Osteoblast (primary cell): ENCODE results near the gene AGBL4. TPM values are rescaled to one million over a fixed set of nuclear protein-coding genes. Genes with fewer than 3 reads are reported as not detected.

Source experiments
- DNase-seq: peaks from one replicate; pipeline ENCODE4 v3.0.0; 2011; ENCODE audit warnings: low spot score, mixed read lengths; ENCODE audit not compliant: insufficient read length; ENCODE audit errors: missing footprints
- H2AFZ ChIP-seq: 2 replicates; pipeline ENCODE4 v1.6.0; 2011; ENCODE audit warnings: mild to moderate bottlenecking, low read length
- H3K27ac ChIP-seq: 2 replicates; pipeline ENCODE4 v1.5.1; 2011; ENCODE audit warnings: mild to moderate bottlenecking, low read depth, low read length, moderate library complexity
- H3K27me3 ChIP-seq: 2 replicates; pipeline ENCODE4 v1.6.0; 2012; ENCODE audit warnings: mild to moderate bottlenecking, control low read depth, inconsistent platforms, low read length, moderate library complexity; ENCODE audit not compliant: insufficient read depth
- H3K36me3 ChIP-seq: 2 replicates; pipeline ENCODE4 v1.5.1; 2011; ENCODE audit warnings: mild to moderate bottlenecking, low read length, control low read depth, moderate library complexity; ENCODE audit not compliant: insufficient read depth
- H3K4me1 ChIP-seq: 2 replicates; pipeline ENCODE4 v1.5.1; 2011; ENCODE audit warnings: mild to moderate bottlenecking, low read length, control low read depth, moderate library complexity; ENCODE audit not compliant: insufficient read depth
- H3K4me2 ChIP-seq: 2 replicates; pipeline ENCODE4 v1.6.0; 2011; ENCODE audit warnings: mild to moderate bottlenecking, low read length; ENCODE audit not compliant: insufficient read depth
- H3K4me3 ChIP-seq: fragments of 200-600 bp; sonication (generic); 3 replicates; pipeline ENCODE4 v1.5.1; 2012; ENCODE audit warnings: mild to moderate bottlenecking, low read length, inconsistent platforms; ENCODE audit not compliant: insufficient read depth
- H3K79me2 ChIP-seq: 2 replicates; pipeline ENCODE4 v1.6.0; 2012; ENCODE audit warnings: mild to moderate bottlenecking, low read length, control low read depth, inconsistent platforms; ENCODE audit not compliant: insufficient read depth
- H3K9me3 ChIP-seq: 2 replicates; pipeline ENCODE4 v1.5.1; 2011; ENCODE audit warnings: low read depth, low read length, control low read depth
- H4K20me1 ChIP-seq: 2 replicates; pipeline ENCODE4 v1.6.0; 2012; ENCODE audit warnings: mild to moderate bottlenecking, low read length, control low read depth; ENCODE audit not compliant: insufficient read depth
- total RNA-seq: library from RNA; depleted of rRNA; stranded (reverse); fragments of >200 nt; gene quantifications from 2 replicates; pipeline ENCODE4 v1.2.3, GENCODE V29; 2012
- TF ChIP-seq, protein P1 (sequence below): IDR thresholded peaks from 2 replicates; pipeline ENCODE4 v1.5.1; 2011; ENCODE audit warnings: mild to moderate bottlenecking, low read depth, low read length, moderate library complexity; ENCODE audit errors: extremely low read depth

The AGBL4 gene
- total RNA-seq, 1 donor: not detected

DNA sequence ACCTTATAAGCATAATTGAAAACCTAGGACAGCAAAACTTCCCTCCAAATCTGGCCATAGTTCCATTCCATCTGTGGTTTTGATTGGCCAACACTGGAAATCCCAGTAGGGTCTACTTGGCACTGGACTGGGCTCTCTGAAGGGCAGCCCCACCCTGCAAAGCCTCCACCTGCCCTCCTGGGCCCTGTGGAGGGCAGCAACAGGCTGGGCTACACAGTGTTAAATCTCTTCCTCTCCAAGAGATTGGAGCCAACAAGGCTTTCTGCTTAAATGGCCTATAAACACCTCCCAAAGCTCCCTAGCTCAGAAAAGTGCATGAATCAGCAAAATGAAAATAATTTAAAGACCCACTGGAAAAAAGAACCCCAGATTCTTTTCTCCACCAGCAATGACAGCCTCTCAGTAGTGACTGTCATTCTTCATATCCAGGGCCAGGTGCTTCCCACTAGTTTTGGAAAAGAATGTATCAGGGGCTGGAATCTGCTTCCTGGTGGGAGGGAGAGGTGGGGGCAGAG lies 1305.6 kb downstream of the AGBL4 start:
- TF ChIP-seq, protein P1, sequence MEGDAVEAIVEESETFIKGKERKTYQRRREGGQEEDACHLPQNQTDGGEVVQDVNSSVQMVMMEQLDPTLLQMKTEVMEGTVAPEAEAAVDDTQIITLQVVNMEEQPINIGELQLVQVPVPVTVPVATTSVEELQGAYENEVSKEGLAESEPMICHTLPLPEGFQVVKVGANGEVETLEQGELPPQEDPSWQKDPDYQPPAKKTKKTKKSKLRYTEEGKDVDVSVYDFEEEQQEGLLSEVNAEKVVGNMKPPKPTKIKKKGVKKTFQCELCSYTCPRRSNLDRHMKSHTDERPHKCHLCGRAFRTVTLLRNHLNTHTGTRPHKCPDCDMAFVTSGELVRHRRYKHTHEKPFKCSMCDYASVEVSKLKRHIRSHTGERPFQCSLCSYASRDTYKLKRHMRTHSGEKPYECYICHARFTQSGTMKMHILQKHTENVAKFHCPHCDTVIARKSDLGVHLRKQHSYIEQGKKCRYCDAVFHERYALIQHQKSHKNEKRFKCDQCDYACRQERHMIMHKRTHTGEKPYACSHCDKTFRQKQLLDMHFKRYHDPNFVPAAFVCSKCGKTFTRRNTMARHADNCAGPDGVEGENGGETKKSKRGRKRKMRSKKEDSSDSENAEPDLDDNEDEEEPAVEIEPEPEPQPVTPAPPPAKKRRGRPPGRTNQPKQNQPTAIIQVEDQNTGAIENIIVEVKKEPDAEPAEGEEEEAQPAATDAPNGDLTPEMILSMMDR: no peak
- H2AFZ ChIP-seq: no peak overlapping the region
- DNase-seq: no peak

DNA sequence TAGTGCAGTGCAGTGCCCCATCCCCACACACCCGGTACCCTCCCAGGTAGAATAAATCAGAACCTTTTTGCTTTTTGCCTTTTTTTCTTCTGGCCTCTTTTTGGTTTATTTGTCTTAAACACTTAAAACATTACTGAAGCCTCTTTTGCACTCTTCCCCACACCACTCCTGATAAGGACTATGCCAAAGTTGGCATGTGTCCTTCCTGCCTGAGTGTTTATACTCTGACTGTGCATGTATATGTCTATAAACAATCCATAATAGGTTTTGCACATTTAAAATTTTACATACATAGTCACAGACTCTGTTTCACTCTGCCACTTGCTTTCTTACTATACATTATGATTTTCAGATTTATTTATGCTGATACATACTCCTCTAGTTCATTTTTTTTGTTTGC lies 1306.7 kb downstream of the AGBL4 start:
- no peak overlapping the region for H3K4me2 ChIP-seq
- no peak overlapping the region for H2AFZ ChIP-seq
- no peak for DNase-seq
- no peaks in the 10 kb centered on the region for H3K9me3 ChIP-seq
- H3K36me3 ChIP-seq: no peaks in the 10 kb centered on the region
- no peaks in the 10 kb centered on the region for H3K27me3 ChIP-seq
- H3K79me2 ChIP-seq: no peaks in the 10 kb centered on the region
- no peaks in the 10 kb centered on the region for H3K4me1 ChIP-seq
- no peaks in the 10 kb centered on the region for H4K20me1 ChIP-seq
- no peak overlapping the region for H3K4me3 ChIP-seq
- TF ChIP-seq, protein P1: no peak
- no peak overlapping the region for H3K27ac ChIP-seq

More for the DNA sequence above, 1305.6 kb downstream of the AGBL4 start:
- H3K9me3 ChIP-seq: no peaks in the 10 kb centered on the region
- H3K4me2 ChIP-seq: no peak overlapping the region
- H3K79me2 ChIP-seq: no peaks in the 10 kb centered on the region
- H4K20me1 ChIP-seq: no peaks in the 10 kb centered on the region
- no peak overlapping the region for H3K4me3 ChIP-seq
- H3K4me1 ChIP-seq: no peaks in the 10 kb centered on the region
- no peaks in the 10 kb centered on the region for H3K27me3 ChIP-seq
- no peak overlapping the region for H3K27ac ChIP-seq
- H3K36me3 ChIP-seq: no peaks in the 10 kb centered on the region

DNA sequence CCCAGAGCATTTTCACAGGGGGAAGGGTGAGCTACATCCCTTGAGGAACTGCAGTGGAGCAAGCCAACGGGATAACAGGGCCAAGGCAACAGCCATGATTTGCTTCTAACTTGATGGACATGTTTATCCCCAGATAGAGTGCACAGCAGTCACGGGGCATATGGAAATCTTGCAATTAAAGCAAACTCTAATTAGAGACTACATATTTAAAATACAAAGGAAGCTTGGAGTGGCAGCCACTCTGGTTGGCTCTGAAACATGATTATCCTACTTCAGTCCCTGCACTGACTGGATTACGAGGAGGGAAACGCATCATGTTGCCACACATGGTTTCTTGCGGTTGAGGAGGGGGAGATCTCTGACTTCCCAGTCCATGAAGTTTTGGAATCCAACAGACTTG lies 1307.8 kb downstream of the AGBL4 start:
- Histone ChIP-seq H3K4me2 (no peak overlapping the region), H3K4me1 (no peaks in the 10 kb centered on the region), H3K79me2 (no peaks in the 10 kb centered on the region), H3K27ac (no peak overlapping the region), H3K27me3 (no peaks in the 10 kb centered on the region), H3K4me3 (no peak overlapping the region), H3K36me3 (no peaks in the 10 kb centered on the region), H2AFZ (no peak overlapping the region), H4K20me1 (no peaks in the 10 kb centered on the region), H3K9me3 (no peaks in the 10 kb centered on the region)
- no peak for DNase-seq
- TF ChIP-seq, protein P1: no peak

DNA sequence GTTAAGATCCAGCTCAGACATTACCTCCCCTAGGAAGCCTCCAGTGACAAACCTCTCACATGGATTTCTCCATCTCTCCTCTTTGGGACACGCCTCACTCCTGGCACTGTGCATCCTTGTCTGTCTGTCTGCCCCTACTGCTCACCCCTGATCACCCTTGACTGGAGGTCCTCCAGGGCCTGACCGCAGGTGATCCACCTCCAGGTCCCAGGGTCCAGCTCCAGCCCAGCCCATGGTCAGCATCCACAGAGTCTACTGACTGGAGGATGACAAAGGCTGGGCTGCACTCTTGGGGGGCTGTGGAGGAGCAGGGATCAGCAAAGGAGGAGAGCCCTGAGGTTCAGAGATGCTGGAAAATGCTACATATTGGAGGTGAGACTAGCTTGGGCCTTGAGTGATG lies 1312.8 kb downstream of the AGBL4 start:
- Histone ChIP-seq H4K20me1 (no peaks in the 10 kb centered on the region), H3K9me3 (no peaks in the 10 kb centered on the region), H3K4me3 (no peak overlapping the region), H3K4me2 (no peak overlapping the region), H2AFZ (no peak overlapping the region), H3K4me1 (no peaks in the 10 kb centered on the region), H3K36me3 (no peaks in the 10 kb centered on the region), H3K79me2 (no peaks in the 10 kb centered on the region), H3K27me3 (no peaks in the 10 kb centered on the region), H3K27ac (no peak overlapping the region)
- TF ChIP-seq, protein P1: no peak
- DNase-seq: peak; percentile 53
